DND-41 (cell line): ENCODE measurements around the gene TOLLIP.

Experiments
- ATAC-seq: fragments of 200-7000 bp; cut with Tn5 transposase; 3 replicates; pipeline ENCODE4 v1.9.1; 2021; ENCODE audit warnings: low read depth; ENCODE audit not compliant: insufficient read depth
- DNase-seq: peaks from one replicate; pipeline ENCODE4 v3.0.0-alpha.2; 2020
- H2AFZ ChIP-seq: 2 replicates; pipeline ENCODE4 v1.6.0; 2012; ENCODE audit warnings: low read depth, low read length
- H3K27ac ChIP-seq: 2 replicates; pipeline ENCODE4 v1.5.1; 2012; ENCODE audit warnings: low read length, inconsistent platforms
- H3K27me3 ChIP-seq: fragments of 200-600 bp; sonication (generic); 2 replicates; pipeline ENCODE4 v1.6.0; 2012; ENCODE audit warnings: low read length, mild to moderate bottlenecking, inconsistent platforms; ENCODE audit not compliant: insufficient read depth, poor library complexity
- H3K36me3 ChIP-seq: 2 replicates; pipeline ENCODE4 v1.5.1; 2012; ENCODE audit warnings: low read length, inconsistent platforms; ENCODE audit not compliant: insufficient read depth
- H3K4me1 ChIP-seq: 2 replicates; pipeline ENCODE4 v1.5.1; 2012; ENCODE audit warnings: mild to moderate bottlenecking, low read length; ENCODE audit not compliant: insufficient read depth
- H3K4me2 ChIP-seq: 2 replicates; pipeline ENCODE4 v1.6.0; 2012; ENCODE audit warnings: mild to moderate bottlenecking, moderate library complexity, low read length, inconsistent platforms; ENCODE audit not compliant: insufficient read depth
- H3K4me3 ChIP-seq, 2 experiments: fragments of 200-600 bp in 1 of 2; shearing (Covaris generic) in 1 of 2; 2 replicates each; pipeline ENCODE4 v1.5.1; 2012 to 2016; ENCODE audit warnings: inconsistent platforms in 2 of 2, low read length in 2 of 2, mild to moderate bottlenecking in 2 of 2, low read depth in 1 of 2, moderate library complexity in 1 of 2
- H3K79me2 ChIP-seq: 2 replicates; pipeline ENCODE4 v1.6.0; 2012; ENCODE audit warnings: low read length, inconsistent platforms; ENCODE audit not compliant: insufficient read depth
- H3K9ac ChIP-seq: 2 replicates; pipeline ENCODE4 v1.6.0; 2012; ENCODE audit warnings: low read depth, mild to moderate bottlenecking, inconsistent platforms, low read length, moderate library complexity
- H3K9me3 ChIP-seq: 2 replicates; pipeline ENCODE4 v1.5.1; 2012; ENCODE audit warnings: low read length, moderate library complexity, mild to moderate bottlenecking, inconsistent platforms; ENCODE audit not compliant: insufficient read depth, severe bottlenecking
- H4K20me1 ChIP-seq: 2 replicates; pipeline ENCODE4 v1.6.0; 2012; ENCODE audit warnings: low read length; ENCODE audit not compliant: insufficient read depth
- EZH2 ChIP-seq: IDR thresholded peaks from 3 replicates; pipeline ENCODE4 v1.6.1; 2012; ENCODE audit warnings: borderline replicate concordance, low read depth, mild to moderate bottlenecking, moderate library complexity, low read length, inconsistent platforms; ENCODE audit not compliant: severe bottlenecking
- TF ChIP-seq, protein P1 (sequence below): IDR thresholded peaks from 2 replicates; pipeline ENCODE4 v1.5.1; 2012; ENCODE audit warnings: borderline replicate concordance, low read length, moderate library complexity, mild to moderate bottlenecking; ENCODE audit not compliant: poor library complexity, severe bottlenecking; ENCODE audit errors: extremely low read depth

TOLLIP gene

DNA sequence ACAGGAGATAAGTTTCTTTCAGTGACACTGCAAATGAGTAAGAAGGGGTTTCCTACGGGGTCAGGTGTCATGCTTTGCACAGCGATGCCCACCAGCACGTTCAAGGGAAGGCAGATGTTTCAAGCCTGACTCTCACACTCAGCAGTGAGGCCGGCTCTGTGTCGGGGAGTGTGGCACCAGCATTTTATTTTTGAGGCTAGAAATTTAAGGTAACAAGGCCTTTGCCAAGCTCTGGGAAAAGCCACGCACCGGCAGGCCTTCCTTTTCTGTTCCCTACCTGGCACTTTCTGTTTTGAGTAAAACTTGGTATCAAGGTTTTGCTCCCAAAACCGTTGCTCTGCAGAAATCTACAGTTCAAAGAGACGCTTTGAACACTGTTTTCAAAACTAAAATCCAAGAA is 38.0 kb downstream of the TOLLIP start:
- TF ChIP-seq, protein P1, sequence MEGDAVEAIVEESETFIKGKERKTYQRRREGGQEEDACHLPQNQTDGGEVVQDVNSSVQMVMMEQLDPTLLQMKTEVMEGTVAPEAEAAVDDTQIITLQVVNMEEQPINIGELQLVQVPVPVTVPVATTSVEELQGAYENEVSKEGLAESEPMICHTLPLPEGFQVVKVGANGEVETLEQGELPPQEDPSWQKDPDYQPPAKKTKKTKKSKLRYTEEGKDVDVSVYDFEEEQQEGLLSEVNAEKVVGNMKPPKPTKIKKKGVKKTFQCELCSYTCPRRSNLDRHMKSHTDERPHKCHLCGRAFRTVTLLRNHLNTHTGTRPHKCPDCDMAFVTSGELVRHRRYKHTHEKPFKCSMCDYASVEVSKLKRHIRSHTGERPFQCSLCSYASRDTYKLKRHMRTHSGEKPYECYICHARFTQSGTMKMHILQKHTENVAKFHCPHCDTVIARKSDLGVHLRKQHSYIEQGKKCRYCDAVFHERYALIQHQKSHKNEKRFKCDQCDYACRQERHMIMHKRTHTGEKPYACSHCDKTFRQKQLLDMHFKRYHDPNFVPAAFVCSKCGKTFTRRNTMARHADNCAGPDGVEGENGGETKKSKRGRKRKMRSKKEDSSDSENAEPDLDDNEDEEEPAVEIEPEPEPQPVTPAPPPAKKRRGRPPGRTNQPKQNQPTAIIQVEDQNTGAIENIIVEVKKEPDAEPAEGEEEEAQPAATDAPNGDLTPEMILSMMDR: no peak
- TF ChIP-seq EZH2: no peak
- H3K9ac ChIP-seq: no peak overlapping the region
- DNase-seq: no peak

GRCh38 chr11:1271002-1271401 is 38.4 kb downstream of the TOLLIP start:
- Histone ChIP-seq H3K9me3 (peaks cover under 1% of the 10 kb centered on the region), H3K4me1 (no peaks in the 10 kb centered on the region), H3K36me3 (peaks cover 10% of the 10 kb centered on the region), H3K9ac (no peak overlapping the region), H3K4me2 (no peak overlapping the region), H3K27ac (no peak overlapping the region; the same call in 1 of the 2 replicates), H3K27me3 (no peaks in the 10 kb centered on the region), H3K79me2 (no peaks in the 10 kb centered on the region), H3K4me3 (no peak overlapping the region), H4K20me1 (peaks cover 6% of the 10 kb centered on the region; the same call in 1 of the 2 replicates), H2AFZ (no peak overlapping the region)
- DNase-seq (no peak), ATAC-seq (no peak; the same call in 2 of the 3 replicates)
- TF ChIP-seq, protein P1: no peak
- TF ChIP-seq EZH2: no peak

More for the DNA sequence above, 38.0 kb downstream of the TOLLIP start:
- Histone ChIP-seq H3K9me3 (no peaks in the 10 kb centered on the region), H3K36me3 (peaks cover 13% of the 10 kb centered on the region), H3K4me3 (no peak overlapping the region), H4K20me1 (peaks cover 6% of the 10 kb centered on the region; the same call in 1 of the 2 replicates), H3K79me2 (no peaks in the 10 kb centered on the region), H3K27ac (no peak overlapping the region; the same call in 1 of the 2 replicates), H3K4me2 (no peak overlapping the region), H2AFZ (no peak overlapping the region), H3K4me1 (no peaks in the 10 kb centered on the region), H3K27me3 (no peaks in the 10 kb centered on the region)
- no peak for ATAC-seq

GRCh38 chr11:1270476-1270875 is 39.0 kb downstream of the TOLLIP start:
- DNase-seq: no peak
- Histone ChIP-seq H4K20me1 (peaks cover 6% of the 10 kb centered on the region; the same call in 1 of the 2 replicates), H3K4me2 (no peak overlapping the region), H3K4me1 (no peaks in the 10 kb centered on the region), H3K9ac (no peak overlapping the region), H2AFZ (no peak overlapping the region), H3K9me3 (peaks cover 6% of the 10 kb centered on the region), H3K79me2 (no peaks in the 10 kb centered on the region), H3K4me3 (no peak overlapping the region), H3K27me3 (no peaks in the 10 kb centered on the region), H3K27ac (no peak overlapping the region), H3K36me3 (peaks cover 5% of the 10 kb centered on the region)
- TF ChIP-seq, protein P1: no peak
- ATAC-seq: no peak

DNA sequence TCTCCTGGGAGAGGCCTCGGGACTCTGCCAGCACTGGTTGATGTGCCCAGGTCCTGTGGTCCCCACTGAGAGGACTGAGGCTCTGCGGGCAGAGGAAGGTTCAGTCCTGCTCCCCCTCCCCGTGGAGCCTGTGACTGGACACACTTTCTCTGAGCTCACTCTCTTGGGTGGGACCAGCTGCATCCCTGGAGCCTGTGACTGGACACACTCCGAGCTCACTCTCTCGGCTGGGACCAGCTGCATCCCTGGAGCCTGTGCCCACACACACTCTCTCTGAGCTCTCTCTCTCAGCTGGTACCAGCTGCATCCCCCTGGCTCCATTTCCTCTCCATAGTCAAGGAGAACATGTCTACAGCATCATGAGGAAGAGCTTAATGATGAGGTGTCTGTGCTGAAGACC is 39.5 kb downstream of the TOLLIP start:
- H3K27ac ChIP-seq: no peak overlapping the region
- no peak overlapping the region for H3K9ac ChIP-seq
- TF ChIP-seq, protein P1: no peak
- no peak for TF ChIP-seq EZH2
- no peaks in the 10 kb centered on the region for H3K27me3 ChIP-seq
- H3K79me2 ChIP-seq: no peaks in the 10 kb centered on the region
- H3K9me3 ChIP-seq: peaks cover 7% of the 10 kb centered on the region
- no peak overlapping the region for H2AFZ ChIP-seq
- no peaks in the 10 kb centered on the region for H3K4me1 ChIP-seq
- ATAC-seq (no peak), DNase-seq (no peak)
- peaks cover under 1% of the 10 kb centered on the region for H3K36me3 ChIP-seq
- peaks cover 6% of the 10 kb centered on the region; the same call in 1 of the 2 replicates for H4K20me1 ChIP-seq
- H3K4me2 ChIP-seq: no peak overlapping the region
- H3K4me3 ChIP-seq: no peak overlapping the region
